Keratinocyte (primary cell): Measurements from ENCODE around the gene PRPF8. TPM values are rescaled to one million over a fixed set of nuclear protein-coding genes. Genes with fewer than 3 reads are reported as not detected.

Experiments
- DNase-seq: peaks from one replicate; pipeline ENCODE4 v3.0.0-alpha.2; 2011; ENCODE audit warnings: low read depth, missing footprints, low spot score
- FAIRE-seq: peaks from 2 replicates; lab custom pipeline; 2011; peaks lifted over from hg19 to GRCh38; lab: Jason Lieb, UNC
- H2AFZ ChIP-seq: 2 replicates; pipeline ENCODE4 v1.6.0; 2012; ENCODE audit warnings: low read length, control low read depth, inconsistent platforms; ENCODE audit not compliant: control insufficient read depth
- H3K27ac ChIP-seq: 2 replicates; pipeline ENCODE4 v1.5.1; 2011; ENCODE audit warnings: low read length; ENCODE audit not compliant: control insufficient read depth, insufficient read depth
- H3K27me3 ChIP-seq: 3 replicates; pipeline ENCODE4 v1.6.0; 2011; ENCODE audit warnings: low read length; ENCODE audit not compliant: control insufficient read depth, insufficient read depth; ENCODE audit errors: extremely low read depth
- H3K36me3 ChIP-seq, 2 experiments: 2 replicates in 1 of 2; 3 replicates in 1 of 2; pipeline ENCODE4 v1.5.1; 2011; ENCODE audit warnings: low read length in 2 of 2, mild to moderate bottlenecking in 1 of 2; ENCODE audit not compliant: control insufficient read depth in 2 of 2, insufficient read depth in 2 of 2; ENCODE audit errors: extremely low read depth in 1 of 2
- H3K4me1 ChIP-seq: 3 replicates; pipeline ENCODE4 v1.5.1; 2011; ENCODE audit warnings: low read length; ENCODE audit not compliant: control insufficient read depth, insufficient read depth; ENCODE audit errors: extremely low read depth
- H3K4me2 ChIP-seq: 3 replicates; pipeline ENCODE4 v1.6.0; 2011; ENCODE audit warnings: low read depth, low read length; ENCODE audit not compliant: control insufficient read depth, insufficient read depth; ENCODE audit errors: extremely low read depth
- H3K4me3 ChIP-seq, 3 experiments: fragments of 200-600 bp in 1 of 3; sonication (generic) in 1 of 3; 2 replicates in 2 of 3; 3 replicates in 1 of 3; pipeline ENCODE4 v1.5.1; 2011 to 2016; ENCODE audit warnings: low read length in 3 of 3, mild to moderate bottlenecking in 3 of 3, control low read depth in 2 of 3, inconsistent platforms in 1 of 3, low read depth in 1 of 3, mixed read lengths in 1 of 3, mixed run types in 1 of 3, moderate library complexity in 1 of 3; ENCODE audit not compliant: control insufficient read depth in 2 of 3, insufficient read depth in 2 of 3; ENCODE audit errors: extremely low read depth in 1 of 3
- H3K79me2 ChIP-seq: 2 replicates; pipeline ENCODE4 v1.6.0; 2012; ENCODE audit warnings: low read length; ENCODE audit not compliant: control insufficient read depth, insufficient read depth
- H3K9ac ChIP-seq: 3 replicates; pipeline ENCODE4 v1.6.0; 2011; ENCODE audit warnings: low read length; ENCODE audit not compliant: control insufficient read depth, insufficient read depth; ENCODE audit errors: extremely low read depth
- H3K9me1 ChIP-seq: 3 replicates; pipeline ENCODE4 v1.6.0; 2011; ENCODE audit warnings: low read length; ENCODE audit not compliant: control insufficient read depth, insufficient read depth; ENCODE audit errors: extremely low read depth
- H3K9me3 ChIP-seq: 2 replicates; pipeline ENCODE4 v1.5.1; 2012; ENCODE audit warnings: low read depth, low read length; ENCODE audit not compliant: control insufficient read depth
- H4K20me1 ChIP-seq: 3 replicates; pipeline ENCODE4 v1.6.0; 2011; ENCODE audit warnings: low read length; ENCODE audit not compliant: control insufficient read depth, insufficient read depth; ENCODE audit errors: extremely low read depth
- CTCF ChIP-seq, 3 experiments: IDR thresholded peaks in 1 of 3; conservative IDR thresholded peaks in 1 of 3; optimal IDR thresholded peaks in 1 of 3; 2 replicates in 2 of 3; 3 replicates in 1 of 3; pipeline versions ENCODE3 to v1.5.1; 2011; ENCODE audit warnings: low read length in 3 of 3, mild to moderate bottlenecking in 3 of 3, moderate library complexity in 2 of 3, control low read depth in 1 of 3, inconsistent platforms in 1 of 3; ENCODE audit not compliant: insufficient read depth in 2 of 3; ENCODE audit errors: extremely low read depth in 1 of 3
- EZH2 ChIP-seq: IDR thresholded peaks from one replicate; pipeline ENCODE4 v1.6.1; 2012; ENCODE audit warnings: inconsistent platforms, mild to moderate bottlenecking, low read length, moderate library complexity
- dilution Hi-C: fragments of 300-500 bp; cut with MboI; formaldehyde crosslinking; loops from one replicate; pipeline ENCODE4 v1.7.0; 2020; ENCODE audit warnings: low sequenced_read_pairs; ENCODE audit not compliant: extremely low pct_ligation_motif_present
- polyA plus RNA-seq, 5 experiments: library from polyadenylated mRNA; depleted of rRNA in 3 of 5; stranded (reverse) in 3 of 5; stranded (forward) in 1 of 5; unstranded in 1 of 5; fragments of >200 nt; gene quantifications; 1 replicate in 1 of 5; 2 replicates in 3 of 5; 3 replicates in 1 of 5; pipeline versions ENCODE4 v1.2.1 to v1.2.3, GENCODE V29; 2011 to 2012; ENCODE audit warnings: missing spikeins in 2 of 5, low read depth in 1 of 5, low replicate concordance in 1 of 5

PRPF8 gene
- polyA plus RNA-seq, 1 donor (not counting 4 experiments of a cell fraction or from before 2014, with no cell fraction given) = 97.5 TPM

- Histone ChIP-seq H4K20me1 (no peaks in the 10 kb centered on the region), H3K27ac (no peak within 1 kb of the TSS), H3K9ac (no peak within 1 kb of the TSS), H3K9me3 (no peaks in the 10 kb centered on the region), H3K79me2 (no peaks in the 10 kb centered on the region), H3K36me3 (peaks cover 0 to 1% of the 10 kb centered on the region in 2 experiments), H3K27me3 (no peaks in the 10 kb centered on the region), H2AFZ (no peak within 1 kb of the TSS), H3K4me3 (no peak within 1 kb of the TSS), H3K9me1 (no peaks in the 10 kb centered on the region), H3K4me2 (peak within 1 kb of the TSS; percentile 67), H3K4me1 (peaks cover 31% of the 10 kb centered on the region)
- dilution Hi-C loops = no loop called here
- TF ChIP-seq CTCF (optimal IDR thresholded peaks at IDR 0.05 in 1 of 3, IDR thresholded peaks at IDR 0.05 in 1 of 3, conservative IDR thresholded peaks at IDR 0.05 in 1 of 3; ENCODE audit: extremely low read depth in 1 of 3, insufficient read depth in 2 of 3, low read length in 3 of 3) (no peak), EZH2 (no peak)
- DNase-seq (no peak), FAIRE-seq (no peak)
These were observed 39.2 kb downstream of the PRPF8 start, which contains the start of gene SCARF1 for GRCh38 chr17:1645207-1646171. TSS of gene SCARF1 (minus strand) at chr17:1645732. CDS start at chr17:1645697, 35 bp downstream.

- no peak for DNase-seq
These were observed 40.0 kb downstream of the PRPF8 start for GRCh38 chr17:1644493-1645206.

More at GRCh38 chr17:1644493-1645206, 40.0 kb downstream of the PRPF8 start:
- H4K20me1 ChIP-seq = no peaks in the 10 kb centered on the region
- H3K27ac ChIP-seq = no peak overlapping the region
- H3K27me3 ChIP-seq = peaks cover 6% of the 10 kb centered on the region
- no peaks in the 10 kb centered on the region for H3K9me1 ChIP-seq
- H3K9ac ChIP-seq = peak overlapping the region; percentile 24
- H3K4me1 ChIP-seq = peaks cover 24% of the 10 kb centered on the region
- no peak overlapping the region for H2AFZ ChIP-seq
- dilution Hi-C loops = no loop called here
- H3K79me2 ChIP-seq = no peaks in the 10 kb centered on the region
- H3K9me3 ChIP-seq = no peaks in the 10 kb centered on the region
- H3K4me3 ChIP-seq = no peak overlapping the region
- no peaks in the 10 kb centered on the region for H3K36me3 ChIP-seq
- H3K4me2 ChIP-seq = peak overlapping the region; percentile 67
- peak; percentile 61 for FAIRE-seq
- no peak for TF ChIP-seq EZH2
- TF ChIP-seq CTCF (optimal IDR thresholded peaks at IDR 0.05 in 1 of 3, IDR thresholded peaks at IDR 0.05 in 1 of 3, conservative IDR thresholded peaks at IDR 0.05 in 1 of 3; ENCODE audit: extremely low read depth in 1 of 3, insufficient read depth in 2 of 3, low read length in 3 of 3) = no peak
